HG03342 (cell line): ENCODE results near the gene EML1.

ENCODE experiments used
- ATAC-seq: cut with Tn5 transposase; IDR thresholded peaks from one replicate; pipeline ENCODE4 v1.9.1; 2021; ENCODE audit warnings: mild to moderate bottlenecking, moderate library complexity; ENCODE audit not compliant: unreplicated experiment

The EML1 gene

GRCh38 chr14:99860219-99860618, 67.0 kb downstream of the EML1 start:
- no peak for ATAC-seq

DNA sequence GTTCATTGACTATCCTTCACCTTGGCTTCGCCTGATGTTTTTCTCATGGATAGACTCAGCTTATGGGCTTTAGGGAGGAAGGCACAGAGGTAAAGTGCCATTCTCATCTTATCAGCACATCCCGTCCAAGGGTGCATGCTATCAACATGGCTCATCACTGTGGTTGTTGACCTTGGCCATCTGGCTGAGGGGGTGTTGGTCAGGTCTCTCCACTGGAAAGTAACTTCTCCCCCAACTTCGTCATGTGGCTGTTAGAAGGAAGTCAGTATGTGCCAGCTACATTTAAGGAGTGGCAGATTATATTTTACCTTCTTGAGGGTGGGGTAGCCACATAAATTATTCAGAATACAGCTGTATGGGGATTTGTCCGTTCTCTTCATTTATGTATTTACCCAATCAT, 68.9 kb downstream of the EML1 start:
- ATAC-seq: no peak

GRCh38 chr14:99863059-99863458, 69.8 kb downstream of the EML1 start:
- ATAC-seq: no peak

DNA sequence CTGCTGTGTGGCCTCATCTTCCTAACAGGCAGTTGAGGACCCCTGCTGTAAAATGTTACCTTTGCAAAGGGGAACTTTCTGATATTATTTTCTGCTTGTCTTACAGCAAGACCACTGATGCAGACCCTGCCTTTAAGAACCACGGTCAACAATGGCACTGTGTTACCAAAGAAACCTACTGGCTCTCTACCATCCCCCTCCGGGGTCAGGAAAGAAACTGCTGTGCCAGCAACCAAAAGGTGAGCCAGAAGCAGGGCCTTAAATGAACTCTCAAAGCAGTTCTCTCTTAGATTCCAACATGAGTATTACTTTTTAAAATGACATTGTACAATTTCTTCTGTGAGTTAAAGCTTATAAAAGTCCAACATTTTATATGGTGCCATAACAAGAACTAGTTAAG, 72.2 kb downstream of the EML1 start:
- no peak for ATAC-seq

GRCh38 chr14:99870617-99871016, 77.4 kb downstream of the EML1 start:
- no peak for ATAC-seq

GRCh38 chr14:99871771-99872170, 78.6 kb downstream of the EML1 start:
- ATAC-seq: no peak

DNA sequence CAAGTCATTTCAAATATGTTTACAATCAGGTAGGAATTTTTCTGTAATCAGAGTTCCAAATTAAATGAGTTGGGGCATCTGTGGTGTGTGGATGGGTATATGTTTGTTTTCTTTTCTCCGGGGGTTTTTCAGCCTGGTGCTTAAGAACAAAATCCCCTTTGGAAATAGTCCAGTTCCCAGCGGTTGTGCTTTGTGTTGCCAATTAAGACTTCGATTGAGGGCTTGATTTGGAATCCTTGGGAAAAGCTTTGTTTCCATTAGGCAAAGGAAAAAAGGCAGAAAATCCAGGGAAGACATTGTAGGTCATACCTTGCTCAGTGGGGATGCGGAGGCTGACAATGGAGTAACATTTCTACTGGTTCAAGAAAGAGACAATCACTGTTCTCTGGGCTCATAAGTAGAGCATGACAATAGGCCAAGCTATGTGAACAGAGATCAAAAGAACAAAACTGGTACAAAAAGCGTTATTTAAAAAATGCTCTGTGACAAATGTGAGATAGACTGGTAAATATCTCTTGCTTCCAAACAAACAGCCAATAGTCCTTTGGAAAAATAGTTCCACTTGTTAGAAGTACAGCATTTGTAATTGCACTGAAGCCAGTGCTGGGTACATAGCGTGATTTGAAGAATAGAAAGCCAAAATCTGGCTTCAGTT, 79.7 kb downstream of the EML1 start:
- ATAC-seq: no peak

DNA sequence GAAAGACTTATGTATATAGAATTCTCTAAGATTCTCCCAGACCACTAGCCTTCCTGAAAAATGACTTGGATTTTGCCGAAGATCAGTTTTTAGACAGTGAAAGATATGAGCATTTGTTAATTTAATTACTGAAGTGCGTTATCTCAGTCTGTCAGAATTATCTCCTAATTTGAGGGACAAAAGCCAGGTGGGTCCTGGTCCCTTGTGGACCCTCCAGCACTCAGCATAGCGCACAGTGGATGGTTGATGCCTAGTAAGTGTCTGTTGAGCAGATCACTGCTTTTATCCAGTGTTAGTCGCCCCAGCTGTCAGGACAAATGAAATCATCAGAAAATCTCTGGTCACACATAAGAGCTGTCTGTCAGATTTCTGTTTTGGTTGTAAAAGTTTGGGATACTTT, 80.4 kb downstream of the EML1 start:
- ATAC-seq: no peak

- no peak for ATAC-seq
Observed at GRCh38 chr14:99874306-99874705, 81.1 kb downstream of the EML1 start.

DNA sequence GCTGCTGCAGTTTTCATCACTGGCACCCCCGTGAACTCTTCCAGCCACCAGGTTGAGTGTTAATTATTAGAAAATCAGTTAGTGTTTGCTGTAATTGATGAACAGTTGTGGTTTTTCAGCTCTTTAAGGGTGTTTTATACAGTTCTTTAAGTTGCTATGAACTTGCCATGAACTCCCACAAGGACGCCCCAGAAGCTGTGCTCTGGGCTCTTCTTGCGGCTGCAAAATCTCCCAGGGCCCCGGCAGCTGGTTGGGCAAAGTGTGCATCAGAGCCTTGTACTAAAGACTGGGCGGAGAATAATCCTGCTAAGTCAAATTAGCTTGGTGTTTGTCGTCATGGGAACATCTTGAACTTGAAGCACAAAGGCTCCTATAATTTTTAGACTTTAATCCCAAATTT, 82.2 kb downstream of the EML1 start:
- ATAC-seq: no peak

DNA sequence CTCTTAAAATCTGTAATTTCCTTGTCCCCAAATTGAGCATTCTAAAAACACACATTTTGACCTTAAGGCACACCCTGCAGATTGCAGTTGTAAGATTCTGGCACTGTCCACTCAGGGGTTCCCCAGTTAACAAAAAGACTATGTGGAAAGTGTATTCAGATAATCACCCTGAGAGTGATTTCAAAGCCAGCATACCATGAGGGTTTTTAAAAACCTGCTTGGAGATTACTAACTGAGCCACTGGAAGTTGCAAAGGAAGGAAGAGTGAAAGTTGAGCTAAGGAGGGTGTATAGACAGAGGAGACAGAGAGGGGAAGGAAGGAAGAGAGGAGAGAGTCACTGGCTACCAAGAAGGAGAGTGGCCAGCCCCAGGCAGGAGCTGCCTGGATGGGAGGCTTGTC, 82.6 kb downstream of the EML1 start:
- no peak for ATAC-seq

DNA sequence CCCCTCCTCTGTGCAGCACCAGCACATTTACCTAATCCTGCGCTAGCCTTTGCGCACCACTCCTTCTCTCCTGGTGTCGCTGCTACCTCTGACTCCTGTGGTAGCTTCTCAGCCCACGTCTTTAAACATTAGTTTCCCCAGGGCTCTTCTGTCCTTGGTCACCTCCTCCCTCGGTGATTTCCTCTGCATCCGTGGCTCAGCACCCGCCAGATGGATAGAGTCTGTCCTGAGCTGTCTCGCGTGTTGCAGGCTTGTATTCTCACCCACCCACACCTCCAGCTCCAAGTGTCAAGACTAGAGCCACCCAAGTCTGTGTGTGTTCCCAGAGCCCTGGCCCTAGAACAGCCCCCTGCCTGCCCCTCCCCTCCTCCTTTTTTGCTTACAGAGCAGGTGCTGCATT, 83.2 kb downstream of the EML1 start:
- ATAC-seq: no peak

GRCh38 chr14:99878563-99878962, 85.3 kb downstream of the EML1 start:
- ATAC-seq: no peak

GRCh38 chr14:99879401-99880295, 86.4 kb downstream of the EML1 start:
- ATAC-seq: no peak

DNA sequence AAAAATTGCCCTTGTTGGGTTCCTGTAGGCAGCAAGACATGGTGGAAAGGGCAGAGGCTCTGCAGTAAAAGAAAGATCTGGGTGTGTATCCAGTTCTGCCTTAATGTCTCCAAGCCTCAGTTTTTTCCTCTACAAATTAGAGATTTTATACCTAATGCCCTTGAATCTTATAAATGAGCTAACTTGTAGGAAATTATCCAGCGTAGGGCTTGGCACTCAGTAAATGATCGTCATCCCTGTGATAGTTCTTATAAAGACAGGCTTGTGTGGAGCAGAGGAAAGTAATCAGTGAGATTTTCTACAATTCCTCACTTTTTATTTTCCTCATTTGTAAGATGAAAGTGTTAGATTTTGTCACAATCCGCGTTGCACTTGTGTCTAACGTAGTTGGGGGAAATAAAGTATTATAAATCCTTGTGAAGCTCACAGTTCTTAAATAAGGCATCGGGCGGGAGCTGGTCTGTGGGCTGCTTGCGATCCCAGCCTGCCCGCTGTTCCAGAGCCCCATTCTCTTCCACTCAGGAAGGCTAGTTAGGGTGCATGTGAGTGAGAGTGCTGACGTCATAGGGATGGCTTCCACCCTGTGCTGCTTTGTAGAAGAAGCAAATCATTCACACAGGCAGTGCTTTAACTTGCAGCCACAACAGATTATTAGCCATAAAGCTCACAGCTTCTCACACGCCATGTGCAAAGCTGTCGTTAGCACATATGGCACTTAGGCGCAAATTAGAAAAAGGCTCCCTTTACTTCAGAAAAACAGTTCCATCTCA, 87.6 kb downstream of the EML1 start:
- no peak for ATAC-seq

GRCh38 chr14:99883866-99884650, 90.8 kb downstream of the EML1 start:
- ATAC-seq: no peak

- peak; percentile 59 for ATAC-seq
Observed at GRCh38 chr14:99884834-99885648, 91.8 kb downstream of the EML1 start.

- no peak for ATAC-seq
Observed at GRCh38 chr14:99885649-99885958, 92.4 kb downstream of the EML1 start.

- ATAC-seq: no peak
Observed at GRCh38 chr14:99887407-99887806, 94.2 kb downstream of the EML1 start.

GRCh38 chr14:99888149-99888548, 94.9 kb downstream of the EML1 start:
- no peak for ATAC-seq
